Measurements from ENCODE around the gene APBA2. TPM values are rescaled to one million over a fixed set of nuclear protein-coding genes. Genes with fewer than 3 reads are reported as not detected.

APBA2 gene
- total and polyA plus RNA-seq, 11 donors, result 0.16 to 1.3 (median 0.40) TPM; not detected in 2

GRCh38 chr15:29141308-29142128 lies 255.7 kb downstream of the APBA2 start:
- no peak overlapping the region for H3K27ac ChIP-seq
- no peak overlapping the region for H3K4me3 ChIP-seq
- no peak for DNase-seq
- 55 to 68% (median 61%) methylated on average over 7 to 12 of the region's 12 CpGs for WGBS, 4 donors
- peaks cover 0 to 7% (median 0%) of the 10 kb centered on the region in 12 donors for H3K4me1 ChIP-seq
- H3K36me3 ChIP-seq, result no peaks in the 10 kb centered on the region
- ATAC-seq, result no peak
- no peaks in the 10 kb centered on the region for H3K9me3 ChIP-seq
- TF ChIP-seq POLR2A (IDR thresholded peaks at IDR 0.05) (no peak), CTCF (IDR thresholded peaks at IDR 0.05) (no peak)
- intact Hi-C loops (cut with DNase I), result loop anchor here in 1 of 10 donors (10.0 kb wide), 1 partner anchor 57 kb away; no protein-coding TSS in a partner anchor
- peaks cover 0 to 36% (median 15%) of the 10 kb centered on the region in 9 donors for H3K27me3 ChIP-seq

- Histone ChIP-seq H3K36me3 (no peaks in the 10 kb centered on the region), H3K4me1 (peaks cover 0 to 7% (median 0%) of the 10 kb centered on the region in 12 donors), H3K9me3 (no peaks in the 10 kb centered on the region), H3K27me3 (peaks cover 0 to 36% (median 15%) of the 10 kb centered on the region in 9 donors), H3K27ac (no peak overlapping the region), H3K4me3 (no peak overlapping the region)
- 84 to 91% (median 88%) methylated on average over 7 to 8 of the region's 8 CpGs for WGBS, 4 donors
- intact Hi-C loops (cut with DNase I), result loop anchor here in 1 of 10 donors (10.0 kb wide), 1 partner anchor 57 kb away; no protein-coding TSS in a partner anchor
- no peak for DNase-seq
- TF ChIP-seq POLR2A (IDR thresholded peaks at IDR 0.05) (no peak), CTCF (IDR thresholded peaks at IDR 0.05) (no peak)
- no peak for ATAC-seq
Observed at GRCh38 chr15:29142129-29142747, 256.5 kb downstream of the APBA2 start.

- H3K27me3 ChIP-seq, result peaks cover 0 to 36% (median 15%) of the 10 kb centered on the region in 9 donors
- intact Hi-C loops (cut with DNase I), result loop anchor here in 1 of 10 donors (10.0 kb wide), 1 partner anchor 58 kb away; no protein-coding TSS in a partner anchor
- 90 to 93% (median 91%) methylated on average over 5 of the region's 5 CpGs for WGBS, 4 donors
Observed at GRCh38 chr15:29143293-29143692, 257.5 kb downstream of the APBA2 start.

More at GRCh38 chr15:29143293-29143692, 257.5 kb downstream of the APBA2 start:
- Histone ChIP-seq H3K27ac (no peak overlapping the region), H3K9me3 (no peaks in the 10 kb centered on the region), H3K4me1 (peaks cover 0 to 7% (median 0%) of the 10 kb centered on the region in 12 donors), H3K4me3 (no peak overlapping the region), H3K36me3 (no peaks in the 10 kb centered on the region)
- ATAC-seq, result no peak
- DNase-seq, result no peak
- TF ChIP-seq POLR2A (IDR thresholded peaks at IDR 0.05), result no peak
- TF ChIP-seq CTCF (IDR thresholded peaks at IDR 0.05), result no peak

Measured in heart left ventricle (tissue), 16 donors.